Immature natural killer cell (primary cell): ENCODE data around the gene PCAT7. TPM values are rescaled to one million over a fixed set of nuclear protein-coding genes. Genes with fewer than 3 reads are reported as not detected.
A peak's percentile ranks its signal among the peaks of the same experiment; 100 is the strongest.

Experiments
- DNase-seq, 3 donors: peaks; one replicate each; pipeline ENCODE4 v3.0.0; 2022; ENCODE audit warnings: mixed read lengths in 1 of 3
- H3K27ac Mint-ChIP-seq, 6 donors: one replicate each; pipeline ENCODE4 v1.8.0; 2020; ENCODE audit warnings: mixed read lengths in 6 of 6, mild to moderate bottlenecking in 5 of 6, inconsistent platforms in 4 of 6, moderate library complexity in 3 of 6
- H3K27me3 Mint-ChIP-seq, 3 donors: one replicate each; pipeline ENCODE4 v1.8.0; 2020 to 2021; ENCODE audit warnings: low read depth in 3 of 3, mild to moderate bottlenecking in 3 of 3, mixed read lengths in 3 of 3, moderate library complexity in 3 of 3, inconsistent platforms in 1 of 3
- H3K36me3 Mint-ChIP-seq, 3 donors: one replicate each; pipeline ENCODE4 v1.8.0; 2020; ENCODE audit warnings: mixed read lengths in 3 of 3, inconsistent platforms in 2 of 3, mild to moderate bottlenecking in 2 of 3
- H3K4me1 Mint-ChIP-seq, 2 donors: one replicate each; pipeline ENCODE4 v1.8.0; 2020; ENCODE audit warnings: inconsistent platforms in 2 of 2, mild to moderate bottlenecking in 2 of 2, mixed read lengths in 2 of 2, moderate library complexity in 1 of 2
- H3K4me3 Mint-ChIP-seq, 5 donors: one replicate each; pipeline ENCODE4 v1.8.0; 2020; ENCODE audit warnings: mild to moderate bottlenecking in 5 of 5, mixed read lengths in 5 of 5, inconsistent platforms in 3 of 5, moderate library complexity in 3 of 5
- H3K9me3 Mint-ChIP-seq, 6 donors: one replicate each; pipeline ENCODE4 v1.8.0; 2020; ENCODE audit warnings: mild to moderate bottlenecking in 6 of 6, mixed read lengths in 6 of 6, inconsistent platforms in 4 of 6, moderate library complexity in 3 of 6
- polyA plus RNA-seq, 3 donors: library from polyadenylated mRNA; unstranded; fragments of 300-500 nt; fragmentation: Illumina TruSeq; gene quantifications; one replicate each; pipeline ENCODE4 v1.2.3, GENCODE V29; 2021

Gene PCAT7
- polyA plus RNA-seq, 3 donors from 2014 or later, result not detected

DNA sequence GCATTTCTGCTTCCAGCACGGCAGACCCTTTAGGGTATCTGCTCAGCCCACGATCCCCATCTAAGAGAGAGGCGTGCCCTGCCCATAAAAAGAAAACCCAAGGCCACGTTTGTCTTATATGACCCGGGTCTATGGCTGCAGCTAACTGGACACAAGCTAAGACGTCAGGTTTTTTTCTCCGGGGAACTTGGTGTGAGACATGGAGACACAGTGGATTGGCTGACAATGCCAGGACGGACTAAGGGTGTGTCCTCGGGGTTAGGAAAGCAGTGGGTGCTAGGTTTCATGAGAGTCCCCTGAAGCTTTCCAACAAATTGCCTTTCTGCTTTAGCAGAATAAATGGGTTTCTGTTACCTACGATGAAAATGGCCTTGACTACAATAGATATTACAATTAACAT, 45.8 kb downstream of the PCAT7 start:
- Mint-ChIP-seq H3K27ac (no peak overlapping the region), H3K4me1 (peaks cover 6 to 10% of the 10 kb centered on the region in 2 donors), H3K36me3 (peaks cover 4 to 16% (median 4%) of the 10 kb centered on the region in 3 donors), H3K27me3 (peaks cover 2 to 3% (median 2%) of the 10 kb centered on the region in 3 donors), H3K4me3 (no peak overlapping the region), H3K9me3 (no peaks in the 10 kb centered on the region)
- DNase-seq, result no peak

- peaks cover 4 to 26% (median 16%) of the 10 kb centered on the region in 3 donors for H3K36me3 Mint-ChIP-seq
- H3K4me1 Mint-ChIP-seq, result peaks cover 6 to 10% of the 10 kb centered on the region in 2 donors
- H3K9me3 Mint-ChIP-seq, result no peaks in the 10 kb centered on the region
- no peak for DNase-seq
- H3K27me3 Mint-ChIP-seq, result peaks cover 2 to 6% (median 3%) of the 10 kb centered on the region in 3 donors
- no peak overlapping the region for H3K4me3 Mint-ChIP-seq
- H3K27ac Mint-ChIP-seq, result no peak overlapping the region
These were observed 47.8 kb downstream of the PCAT7 start for GRCh38 chr9:94602666-94603065.

GRCh38 chr9:94603259-94604160, 48.6 kb downstream of the PCAT7 start:
- peaks cover 2 to 7% (median 3%) of the 10 kb centered on the region in 3 donors for H3K27me3 Mint-ChIP-seq
- H3K27ac Mint-ChIP-seq, result no peak overlapping the region
- peak; percentile 23 to 31 (median 23) for DNase-seq
- H3K36me3 Mint-ChIP-seq, result peaks cover 4 to 26% (median 16%) of the 10 kb centered on the region in 3 donors
- H3K4me3 Mint-ChIP-seq, result no peak overlapping the region
- peaks cover 6 to 10% of the 10 kb centered on the region in 2 donors for H3K4me1 Mint-ChIP-seq
- no peaks in the 10 kb centered on the region for H3K9me3 Mint-ChIP-seq

- no peak overlapping the region for H3K4me3 Mint-ChIP-seq
- H3K27me3 Mint-ChIP-seq, result peaks cover 3 to 9% (median 6%) of the 10 kb centered on the region in 3 donors
- H3K4me1 Mint-ChIP-seq, result peaks cover 9 to 13% of the 10 kb centered on the region in 2 donors
- H3K27ac Mint-ChIP-seq, result peak overlapping the region in 1 of 6 donors; percentile 47
- no peak for DNase-seq
- H3K36me3 Mint-ChIP-seq, result peaks cover 4 to 43% (median 29%) of the 10 kb centered on the region in 3 donors
- H3K9me3 Mint-ChIP-seq, result no peaks in the 10 kb centered on the region
These were observed 52.0 kb downstream of the PCAT7 start for GRCh38 chr9:94606646-94607422.

- peaks cover 4 to 43% (median 29%) of the 10 kb centered on the region in 3 donors for H3K36me3 Mint-ChIP-seq
- H3K27me3 Mint-ChIP-seq, result peaks cover 5 to 12% (median 7%) of the 10 kb centered on the region in 3 donors
- H3K4me3 Mint-ChIP-seq, result no peak overlapping the region
- no peak for DNase-seq
- H3K4me1 Mint-ChIP-seq, result peaks cover 11 to 16% of the 10 kb centered on the region in 2 donors
- no peak overlapping the region for H3K27ac Mint-ChIP-seq
- no peaks in the 10 kb centered on the region for H3K9me3 Mint-ChIP-seq
These were observed 52.5 kb downstream of the PCAT7 start for GRCh38 chr9:94607423-94607691.

DNA sequence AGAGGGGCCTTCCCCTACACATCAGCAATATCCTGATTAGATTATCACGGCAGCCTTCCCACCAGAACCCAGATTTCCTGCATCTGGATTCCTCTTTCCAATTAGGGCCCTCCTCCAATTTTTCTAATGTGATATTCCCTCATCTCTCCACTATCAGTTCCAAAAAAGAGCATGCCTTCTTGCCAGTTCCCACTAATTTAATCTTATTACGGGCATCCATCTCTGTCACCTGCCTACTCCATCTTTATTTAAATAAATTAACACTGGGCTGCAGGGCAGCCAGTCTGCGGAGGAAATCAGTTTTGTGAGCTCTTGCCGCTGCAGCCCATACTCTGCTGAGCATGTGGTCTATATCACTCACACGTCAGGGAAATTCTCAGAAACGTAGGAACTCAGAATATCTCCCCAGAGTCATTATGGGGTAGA, 55.3 kb downstream of the PCAT7 start:
- H3K4me1 Mint-ChIP-seq, result peaks cover 6 to 7% of the 10 kb centered on the region in 2 donors
- H3K27ac Mint-ChIP-seq, result no peak overlapping the region
- H3K9me3 Mint-ChIP-seq, result no peaks in the 10 kb centered on the region
- no peak for DNase-seq
- peaks cover 0 to 32% (median 25%) of the 10 kb centered on the region in 3 donors for H3K36me3 Mint-ChIP-seq
- no peak overlapping the region for H3K4me3 Mint-ChIP-seq
- peaks cover 2 to 12% (median 6%) of the 10 kb centered on the region in 3 donors for H3K27me3 Mint-ChIP-seq

DNA sequence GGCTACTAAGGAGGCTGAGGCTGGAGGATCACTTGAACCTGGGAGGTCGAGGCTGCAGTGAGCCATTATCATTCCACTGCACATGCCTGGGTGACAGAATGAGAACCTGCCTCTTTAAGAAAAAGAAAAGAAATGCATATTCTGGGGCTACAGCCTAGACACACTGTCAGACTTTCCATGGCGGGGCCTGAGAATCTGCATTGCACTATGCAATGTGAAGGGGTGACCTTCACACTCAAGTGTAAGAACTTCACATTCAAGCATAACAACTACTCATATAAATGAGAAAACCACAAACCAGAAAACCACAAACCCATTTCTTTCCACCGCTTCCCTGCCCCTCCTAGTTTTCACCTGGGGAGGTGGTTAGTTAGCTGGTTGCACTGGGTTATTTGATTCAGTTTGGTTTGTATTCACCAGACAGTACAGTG, 56.8 kb downstream of the PCAT7 start:
- Mint-ChIP-seq H3K27ac (no peak overlapping the region), H3K36me3 (peaks cover 3 to 26% (median 25%) of the 10 kb centered on the region in 3 donors), H3K4me1 (peaks cover 9 to 11% of the 10 kb centered on the region in 2 donors), H3K27me3 (peaks cover 2 to 8% (median 6%) of the 10 kb centered on the region in 3 donors), H3K9me3 (no peaks in the 10 kb centered on the region), H3K4me3 (peak overlapping the region in 1 of 5 donors; percentile 30)
- DNase-seq, result peak in 1 of 3 donors; percentile 5

DNA sequence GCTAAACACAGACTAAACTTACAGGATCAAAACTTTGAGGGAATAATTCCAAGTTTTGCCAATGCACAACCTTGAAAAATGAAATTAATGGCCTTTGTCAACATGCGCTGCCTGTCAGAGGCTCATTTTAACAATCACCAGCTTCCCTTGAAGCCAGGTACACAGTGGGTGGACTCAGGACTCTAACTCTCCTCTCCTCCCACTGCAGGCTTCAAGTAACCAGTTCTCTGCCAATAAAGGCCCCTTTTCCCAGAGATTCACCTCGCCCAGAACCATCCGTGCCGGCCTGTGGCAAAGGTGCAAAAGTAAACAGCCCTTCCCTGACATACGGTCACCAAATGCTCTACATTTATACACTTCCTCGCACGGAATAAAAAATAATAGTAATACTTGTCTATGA, 57.2 kb downstream of the PCAT7 start:
- Mint-ChIP-seq H3K27ac (no peak overlapping the region), H3K36me3 (peaks cover 3 to 23% (median 23%) of the 10 kb centered on the region in 3 donors), H3K4me1 (peaks cover 9 to 11% of the 10 kb centered on the region in 2 donors), H3K27me3 (peaks cover 2 to 8% (median 6%) of the 10 kb centered on the region in 3 donors), H3K4me3 (no peak overlapping the region), H3K9me3 (no peaks in the 10 kb centered on the region)
- DNase-seq, result no peak

- peaks cover 9 to 11% of the 10 kb centered on the region in 2 donors for H3K4me1 Mint-ChIP-seq
- no peak overlapping the region for H3K27ac Mint-ChIP-seq
- H3K27me3 Mint-ChIP-seq, result peaks cover 2 to 8% (median 6%) of the 10 kb centered on the region in 3 donors
- H3K36me3 Mint-ChIP-seq, result peaks cover 3 to 21% (median 17%) of the 10 kb centered on the region in 3 donors
- no peak for DNase-seq
- peak overlapping the region in 1 of 5 donors; percentile 26 for H3K4me3 Mint-ChIP-seq
- no peaks in the 10 kb centered on the region for H3K9me3 Mint-ChIP-seq
These were observed 58.1 kb downstream of the PCAT7 start for GRCh38 chr9:94613003-94613402.

DNA sequence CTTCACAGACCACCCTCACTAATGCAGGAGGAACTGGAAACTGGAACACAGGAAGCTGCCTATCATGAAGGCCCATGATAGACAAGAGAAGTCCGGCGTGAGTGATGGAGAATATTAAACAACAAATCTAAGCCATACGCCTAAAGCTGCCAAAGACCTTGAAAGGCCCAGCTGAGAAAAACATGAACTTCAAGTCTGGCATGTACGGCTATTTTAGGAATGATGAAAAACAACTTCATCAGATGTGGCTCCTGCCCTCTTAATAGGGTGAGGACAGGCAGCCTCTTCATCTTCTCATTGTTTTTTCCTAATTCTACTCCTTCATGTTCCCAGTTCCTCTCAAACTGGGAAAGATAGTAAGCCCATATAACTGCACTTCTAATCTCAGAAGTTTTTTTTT, 64.1 kb downstream of the PCAT7 start:
- Mint-ChIP-seq H3K9me3 (no peaks in the 10 kb centered on the region), H3K4me3 (no peak overlapping the region), H3K36me3 (peaks cover 7 to 25% (median 17%) of the 10 kb centered on the region in 3 donors), H3K4me1 (peaks cover 2 to 6% of the 10 kb centered on the region in 2 donors), H3K27me3 (peaks cover 0 to 10% (median 2%) of the 10 kb centered on the region in 3 donors), H3K27ac (no peak overlapping the region)
- no peak for DNase-seq

Other genes starting within 250 kb of the PCAT7 start
- gene NUTM2F, start 226.4 kb upstream of the PCAT7 start, polyA plus RNA-seq, result not detected
- not detected for gene FBP2, start 38.7 kb downstream of the PCAT7 start, polyA plus RNA-seq
- 10 to 100 TPM; 17.8 to 25.5 (median 22.0) TPM for gene FBP1, start 84.4 kb downstream of the PCAT7 start, polyA plus RNA-seq
- 1 to 10 TPM; 4.1 to 6.5 (median 5.2) TPM for gene AOPEP, start 171.6 kb downstream of the PCAT7 start, polyA plus RNA-seq